Prostate gland (tissue), 2 donors: ENCODE data around the gene CARD6. TPM values are rescaled to one million over a fixed set of nuclear protein-coding genes. Genes with fewer than 3 reads are reported as not detected.

Experiments used
- DNase-seq: peaks from one replicate; pipeline ENCODE4 v3.0.0-alpha.2; 2019; ENCODE audit warnings: low spot score
- H3K27ac ChIP-seq, 2 donors: fragments of 200-600 bp; sonication (generic); 2 replicates each; pipeline ENCODE4 v1.5.1; 2017 to 2019
- H3K27me3 ChIP-seq: fragments of 200-600 bp; sonication (generic); replicated peaks from 2 replicates; pipeline ENCODE4 v1.5.1; 2019; ENCODE audit not compliant: insufficient read depth
- H3K36me3 ChIP-seq, 2 donors: fragments of 200-600 bp; sonication (generic); 1 replicate in 1 of 2; 2 replicates in 1 of 2; pipeline versions ENCODE4 v1.5.1 to v1.8.1; 2017 to 2019
- H3K4me1 ChIP-seq: fragments of 200-600 bp; sonication (generic); replicated peaks from 2 replicates; pipeline ENCODE4 v1.5.1; 2019
- H3K4me3 ChIP-seq, 2 donors: fragments of 200-600 bp; sonication (generic); 2 replicates each; pipeline ENCODE4 v1.5.1; 2017 to 2019
- H3K9me3 ChIP-seq: fragments of 200-600 bp; sonication (generic); 2 replicates; pipeline ENCODE4 v1.5.1; 2017
- CTCF ChIP-seq, 4 experiments: fragments of 200-600 bp in 2 of 4; fragments of 450-650 bp in 2 of 4; sonication (generic) in 2 of 4; IDR thresholded peaks; 1 replicate in 3 of 4; 2 replicates in 1 of 4; pipeline ENCODE4 v1.5.1; 2016 to 2019; ENCODE audit warnings: antibody characterized with exemption in 4 of 4, mild to moderate bottlenecking in 2 of 4, moderate library complexity in 2 of 4
- POLR2A ChIP-seq: fragments of 450-650 bp; IDR thresholded peaks from one replicate; pipeline ENCODE4 v1.6.1; 2016; ENCODE audit warnings: antibody characterized with exemption, mild to moderate bottlenecking
- POLR2AphosphoS5 ChIP-seq: sonication (generic); formaldehyde crosslinking; IDR thresholded peaks from one replicate; pipeline ENCODE4 v1.6.1; 2017; ENCODE audit warnings: antibody characterized with exemption
- WGBS: methylation state at CpG from one replicate; pipeline ENCODE4 v1.1.5; 2018; 5-methylcytosine and 5-hydroxymethylcytosine counted together
- intact Hi-C: fragments of 100-400 bp; cut with DNase I; formaldehyde crosslinking; loops from one replicate; pipeline ENCODE4 v1.14.2; 2022
- total RNA-seq, 2 donors: library from RNA; depleted of rRNA; stranded (reverse); fragments of >200 nt; gene quantifications; one replicate each; pipeline ENCODE4 v1.1.0, GENCODE V29; 2016

The CARD6 gene
- total RNA-seq, 2 donors from 2014 or later = 1.3 to 5.4 TPM

GRCh38 chr5:40834391-40834848 is 6.7 kb upstream of the CARD6 start:
- no peak for DNase-seq
- H3K27me3 ChIP-seq = no peaks in the 10 kb centered on the region
- H3K4me1 ChIP-seq = no peaks in the 10 kb centered on the region
- WGBS = under 1% methylated on average over 21 of the region's 21 CpGs
- H3K27ac ChIP-seq = peak overlapping the region; percentile 89 to 90
- H3K9me3 ChIP-seq = no peaks in the 10 kb centered on the region
- H3K36me3 ChIP-seq = peaks cover 4 to 8% of the 10 kb centered on the region in 2 donors
- TF ChIP-seq POLR2AphosphoS5 (no peak), CTCF (IDR thresholded peaks at IDR 0.05) (no peak)
- peak overlapping the region; percentile 59 to 61 for H3K4me3 ChIP-seq
- intact Hi-C loops = no loop called here

- Histone ChIP-seq H3K36me3 (peaks cover 3 to 8% of the 10 kb centered on the region in 2 donors), H3K27ac (peak within 1 kb of the TSS; percentile 89 to 90), H3K4me3 (peak within 1 kb of the TSS; percentile 59 to 61), H3K9me3 (no peaks in the 10 kb centered on the region), H3K27me3 (no peaks in the 10 kb centered on the region), H3K4me1 (no peaks in the 10 kb centered on the region)
- TF ChIP-seq POLR2AphosphoS5 (peak; percentile 96), POLR2A (peak; percentile 62), CTCF (IDR thresholded peaks at IDR 0.05) (peak in 2 of 4 experiments; percentile 24 to 26)
- peak; percentile 95 for DNase-seq
- WGBS = 2% methylated on average over 61 of the region's 61 CpGs
- intact Hi-C loops = no loop called here
These were observed 6.0 kb upstream of the CARD6 start, which contains the start of gene RPL37 for GRCh38 chr5:40834849-40835787. RPL37 (minus strand) TSS chr5:40835222; CDS start chr5:40835185, 37 bp downstream.

- no peak for DNase-seq
- Histone ChIP-seq H3K4me3 (no peak overlapping the region), H3K27me3 (no peaks in the 10 kb centered on the region), H3K36me3 (no peaks in the 10 kb centered on the region), H3K4me1 (no peaks in the 10 kb centered on the region), H3K27ac (no peak overlapping the region), H3K9me3 (no peaks in the 10 kb centered on the region)
- intact Hi-C loops = no loop called here
- no peak for TF ChIP-seq POLR2AphosphoS5
- no peak for TF ChIP-seq CTCF (IDR thresholded peaks at IDR 0.05)
- TF ChIP-seq POLR2A = no peak
- 96% methylated on average over 6 of the region's 6 CpGs for WGBS
These were observed 3.1 kb upstream of the CARD6 start for GRCh38 chr5:40838086-40838485.

DNA sequence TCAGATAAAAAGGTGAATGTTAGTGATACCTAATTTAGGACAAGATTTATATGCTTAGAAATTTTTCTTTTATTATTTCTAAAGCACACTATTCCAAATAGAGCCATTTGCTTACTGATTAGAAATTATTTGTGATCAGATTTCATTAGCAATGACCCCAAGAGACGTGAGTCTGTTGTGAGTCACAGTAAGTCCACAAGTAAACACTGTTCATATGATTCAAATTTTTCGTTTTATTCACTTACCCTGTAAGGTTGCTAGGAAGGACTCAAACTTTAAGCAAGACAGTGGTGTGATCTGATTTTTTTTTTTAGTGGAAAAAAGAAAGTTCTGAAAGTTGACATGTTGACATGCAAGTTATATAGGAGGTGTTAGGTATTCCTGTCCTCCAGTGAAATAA is 1.2 kb downstream of the CARD6 start:
- Histone ChIP-seq H3K27ac (no peak overlapping the region), H3K4me3 (no peak overlapping the region), H3K9me3 (no peaks in the 10 kb centered on the region), H3K4me1 (no peaks in the 10 kb centered on the region), H3K27me3 (no peaks in the 10 kb centered on the region), H3K36me3 (no peaks in the 10 kb centered on the region)
- no peak for DNase-seq
- TF ChIP-seq POLR2A (no peak), CTCF (IDR thresholded peaks at IDR 0.05) (no peak), POLR2AphosphoS5 (no peak)
- intact Hi-C loops = no loop called here
- 54% methylated on average over 2 of the region's 2 CpGs for WGBS
